Amniotic epithelial cell (primary cell): ENCODE data around the gene HIPK2.

ENCODE experiments used
- DNase-seq: peaks from one replicate; pipeline ENCODE4 v3.0.0-alpha.2; 2010; ENCODE audit warnings: low read depth

Gene HIPK2

GRCh38 chr7:139733751-139734150 lies 44.0 kb downstream of the HIPK2 start:
- DNase-seq, result peak; percentile 73

GRCh38 chr7:139732471-139733167 lies 45.2 kb downstream of the HIPK2 start:
- no peak for DNase-seq

- peak; percentile 95 for DNase-seq
Measured at GRCh38 chr7:139731802-139732470, 45.9 kb downstream of the HIPK2 start.

- peak; percentile 55 for DNase-seq
Measured at GRCh38 chr7:139730746-139731612, 46.8 kb downstream of the HIPK2 start.

GRCh38 chr7:139728203-139728602 lies 49.6 kb downstream of the HIPK2 start:
- DNase-seq, result no peak

GRCh38 chr7:139727151-139727705 lies 50.6 kb downstream of the HIPK2 start:
- DNase-seq, result peak; percentile 49

GRCh38 chr7:139726485-139726869 lies 51.3 kb downstream of the HIPK2 start:
- peak; percentile 82 for DNase-seq

- DNase-seq, result no peak
Measured at GRCh38 chr7:139725858-139726484, 51.8 kb downstream of the HIPK2 start.

GRCh38 chr7:139725077-139725476 lies 52.7 kb downstream of the HIPK2 start:
- peak; percentile 80 for DNase-seq

- no peak for DNase-seq
Measured at GRCh38 chr7:139722604-139723003, 55.2 kb downstream of the HIPK2 start.

GRCh38 chr7:139721821-139722220 lies 56.0 kb downstream of the HIPK2 start:
- no peak for DNase-seq

- DNase-seq, result no peak
Measured at GRCh38 chr7:139721417-139721816, 56.4 kb downstream of the HIPK2 start.

- DNase-seq, result peak; percentile 69
Measured at GRCh38 chr7:139720705-139721231, 57.0 kb downstream of the HIPK2 start.

GRCh38 chr7:139720186-139720585 lies 57.6 kb downstream of the HIPK2 start:
- no peak for DNase-seq

- DNase-seq, result peak; percentile 56
Measured at GRCh38 chr7:139718859-139719258, 58.9 kb downstream of the HIPK2 start.

GRCh38 chr7:139718141-139718540 lies 59.7 kb downstream of the HIPK2 start:
- DNase-seq, result no peak

GRCh38 chr7:139716156-139716942 lies 61.4 kb downstream of the HIPK2 start:
- DNase-seq, result no peak

- DNase-seq, result no peak
Measured at GRCh38 chr7:139715194-139715815, 62.5 kb downstream of the HIPK2 start.

- no peak for DNase-seq
Measured at GRCh38 chr7:139714163-139714901, 63.5 kb downstream of the HIPK2 start.
